H1 (cell line): Measurements from ENCODE around the gene TCFL5. TPM values are rescaled to one million over a fixed set of nuclear protein-coding genes. Genes with fewer than 3 reads are reported as not detected.
A peak's percentile ranks its signal among the peaks of the same experiment; 100 is the strongest.

Experiments
- CHD2 ChIP-seq: IDR thresholded peaks from 2 replicates; pipeline ENCODE4 v1.6.1; 2012; ENCODE audit warnings: low read length, improper control_type of control experiment
- EZH2 ChIP-seq: fragments of 200-600 bp; sonication (generic); IDR thresholded peaks from 2 replicates; pipeline ENCODE4 v1.7.1; 2012; ENCODE audit warnings: low read depth, mild to moderate bottlenecking, moderate library complexity, low read length, inconsistent platforms; ENCODE audit not compliant: severe bottlenecking
- RBBP5 ChIP-seq: IDR thresholded peaks from 2 replicates; pipeline ENCODE4 v1.7.1; 2012; ENCODE audit warnings: low read depth, mild to moderate bottlenecking, inconsistent platforms, low read length, moderate library complexity, borderline replicate concordance
- SIRT6 ChIP-seq: IDR thresholded peaks from one replicate; pipeline ENCODE4 v1.7.1; 2012; ENCODE audit warnings: low read length, inconsistent platforms
- polyA plus RNA-seq, 7 experiments: library from polyadenylated mRNA; depleted of rRNA in 3 of 7; stranded (reverse) in 5 of 7; unstranded in 2 of 7; fragments of >200 nt in 5 of 7; fragments of 200-250 nt in 2 of 7; gene quantifications; 1 replicate in 5 of 7; 2 replicates in 1 of 7; 4 replicates in 1 of 7; pipeline versions ENCODE4 v1.2.1 to v1.2.3, GENCODE V29; 2011 to 2013; ENCODE audit warnings: missing spikeins in 2 of 7, mixed read lengths in 2 of 7
- total RNA-seq: library from RNA; stranded (reverse); fragmentation: NEBNext Ultra II Directional; extraction: Animal tissue kit (Norgen Biotek cat#: 25700); gene quantifications from 2 replicates; pipeline ENCODE4 v1.2.1, GENCODE V29; 2021

The TCFL5 gene
- total and polyA plus RNA-seq, 2 of the 8 experiments (the other 6 are each of a cell fraction or from before 2014, with no cell fraction given): 6.2 to 15.0 TPM

DNA sequence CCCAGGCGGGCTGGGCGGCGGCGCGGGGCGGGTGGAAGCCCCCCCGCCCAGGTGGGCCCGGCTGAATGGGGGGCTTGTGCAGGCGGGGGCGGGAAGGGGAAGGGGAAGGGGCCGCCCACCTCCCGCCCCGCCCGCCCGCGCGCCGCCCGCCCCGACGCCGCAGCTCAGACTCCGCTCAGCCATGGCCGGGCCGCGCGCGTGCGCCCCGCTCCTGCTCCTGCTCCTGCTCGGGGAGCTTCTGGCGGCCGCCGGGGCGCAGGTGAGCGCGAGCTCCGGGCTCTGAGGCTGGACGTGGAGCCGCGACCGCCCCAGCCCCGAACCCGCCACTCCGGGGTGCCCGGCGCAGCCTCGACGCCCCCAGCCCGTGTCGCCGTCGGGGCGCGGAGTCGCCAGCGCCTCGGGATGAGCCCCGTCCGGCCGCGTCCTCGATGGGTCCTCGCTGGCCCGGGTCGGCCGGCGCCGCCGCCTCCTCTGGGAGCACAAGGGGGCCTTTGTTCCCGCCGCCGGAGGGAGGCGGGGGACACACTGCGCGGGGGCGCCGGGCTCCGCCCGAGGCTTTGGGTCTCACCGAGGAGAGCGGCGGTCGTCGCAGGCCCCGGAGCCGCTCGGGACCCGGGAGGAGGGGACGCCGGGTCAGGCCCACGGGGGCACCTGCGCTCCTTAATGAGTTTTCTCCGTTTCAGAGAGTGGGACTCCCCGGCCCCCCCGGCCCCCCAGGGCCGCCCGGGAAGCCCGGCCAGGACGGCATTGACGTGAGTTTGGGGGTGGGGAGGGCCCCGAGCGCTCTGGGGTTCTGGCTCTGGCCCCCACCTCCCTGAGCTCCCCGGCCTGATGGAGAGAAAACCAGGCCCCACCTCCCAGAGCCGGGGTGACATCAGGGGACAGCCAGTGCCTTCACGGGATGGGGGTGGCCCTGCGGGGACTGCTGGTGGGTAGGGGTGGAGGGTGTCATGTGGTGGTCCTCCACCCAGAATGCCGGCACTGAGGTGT is 44.4 kb downstream of the TCFL5 start, which contains the start of gene COL9A3 (continued):
- no peak for TF ChIP-seq EZH2
- peak; percentile 5; the same call in 1 of the 2 replicates for TF ChIP-seq RBBP5
- no peak for TF ChIP-seq SIRT6
- no peak for TF ChIP-seq CHD2
